D721Med (cell line): ENCODE measurements around the gene TTYH2.

Source experiments
- DNase-seq: peaks from one replicate; pipeline ENCODE4 v3.0.0; 2011; ENCODE audit warnings: low spot score; ENCODE audit not compliant: insufficient read length
- FAIRE-seq: peaks from 2 replicates; lab custom pipeline; 2011; peaks lifted over from hg19 to GRCh38; lab: Jason Lieb, UNC
- TF ChIP-seq, protein P1 (sequence below): IDR thresholded peaks from 2 replicates; pipeline ENCODE4 v1.5.1; 2012; ENCODE audit warnings: mild to moderate bottlenecking, control low read depth; ENCODE audit not compliant: insufficient read depth; ENCODE audit errors: missing control alignments

TTYH2 gene

DNA sequence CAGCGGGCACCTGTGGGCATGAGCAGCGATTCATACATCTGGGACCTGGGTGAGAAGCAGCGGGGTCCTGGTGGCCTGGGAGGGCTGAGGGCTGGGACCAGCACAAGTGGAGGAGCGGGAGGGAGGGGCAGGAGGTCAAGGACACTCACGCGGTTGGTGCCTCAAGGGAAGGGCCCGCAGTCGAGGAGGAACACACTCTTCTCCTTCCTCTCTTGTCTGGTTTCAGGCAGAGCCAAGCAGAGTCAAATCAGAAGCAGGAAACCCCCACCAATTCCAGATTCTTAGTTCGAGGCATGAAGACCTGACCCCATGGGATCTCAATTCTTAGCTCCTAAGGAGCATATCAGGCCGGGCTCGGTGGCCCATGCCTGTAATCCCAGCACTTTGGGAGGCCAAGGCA, 76.3 kb downstream of the TTYH2 start:
- DNase-seq (no peak), FAIRE-seq (no peak)
- TF ChIP-seq, protein P1, sequence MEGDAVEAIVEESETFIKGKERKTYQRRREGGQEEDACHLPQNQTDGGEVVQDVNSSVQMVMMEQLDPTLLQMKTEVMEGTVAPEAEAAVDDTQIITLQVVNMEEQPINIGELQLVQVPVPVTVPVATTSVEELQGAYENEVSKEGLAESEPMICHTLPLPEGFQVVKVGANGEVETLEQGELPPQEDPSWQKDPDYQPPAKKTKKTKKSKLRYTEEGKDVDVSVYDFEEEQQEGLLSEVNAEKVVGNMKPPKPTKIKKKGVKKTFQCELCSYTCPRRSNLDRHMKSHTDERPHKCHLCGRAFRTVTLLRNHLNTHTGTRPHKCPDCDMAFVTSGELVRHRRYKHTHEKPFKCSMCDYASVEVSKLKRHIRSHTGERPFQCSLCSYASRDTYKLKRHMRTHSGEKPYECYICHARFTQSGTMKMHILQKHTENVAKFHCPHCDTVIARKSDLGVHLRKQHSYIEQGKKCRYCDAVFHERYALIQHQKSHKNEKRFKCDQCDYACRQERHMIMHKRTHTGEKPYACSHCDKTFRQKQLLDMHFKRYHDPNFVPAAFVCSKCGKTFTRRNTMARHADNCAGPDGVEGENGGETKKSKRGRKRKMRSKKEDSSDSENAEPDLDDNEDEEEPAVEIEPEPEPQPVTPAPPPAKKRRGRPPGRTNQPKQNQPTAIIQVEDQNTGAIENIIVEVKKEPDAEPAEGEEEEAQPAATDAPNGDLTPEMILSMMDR = no peak

DNA sequence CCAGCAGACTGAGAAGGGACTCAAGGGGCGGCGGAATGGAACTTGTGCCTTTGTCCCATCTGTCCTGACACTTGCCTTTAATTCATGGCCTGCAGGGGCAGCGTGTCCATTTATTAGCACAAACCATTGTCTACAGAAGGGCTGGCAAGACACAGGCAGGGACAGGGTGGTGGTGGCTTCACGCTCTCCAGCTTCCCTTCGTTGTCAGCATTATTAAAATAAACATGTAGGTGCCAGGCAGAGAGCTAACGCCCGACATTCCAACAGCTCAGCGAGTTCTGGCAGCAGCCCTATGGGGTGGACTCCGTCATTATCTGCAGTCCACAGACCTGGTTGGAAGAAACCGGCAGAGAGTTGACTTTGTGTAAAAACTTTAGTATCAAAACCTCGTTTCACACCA, 77.0 kb downstream of the TTYH2 start:
- FAIRE-seq = no peak
- TF ChIP-seq, protein P1 = no peak
- DNase-seq = no peak

DNA sequence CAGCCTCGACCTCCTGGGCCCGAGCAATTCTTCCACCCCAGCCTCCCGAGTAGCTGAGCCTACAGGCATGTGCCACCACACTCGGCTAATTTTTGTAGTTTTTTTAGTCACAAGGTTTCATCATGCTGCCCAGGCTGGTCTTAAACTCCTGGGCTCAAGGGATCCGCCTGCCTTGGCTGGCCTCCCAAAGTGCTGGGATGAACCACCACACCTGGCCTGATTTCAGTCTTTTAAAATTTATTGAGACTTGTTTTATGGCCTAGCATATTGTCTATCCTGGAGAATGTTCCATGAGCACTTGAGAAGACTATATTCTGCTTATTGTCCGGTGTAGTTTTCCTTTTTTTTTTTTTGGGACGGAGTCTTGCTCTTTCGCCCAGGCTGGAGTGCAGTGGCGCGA, 79.1 kb downstream of the TTYH2 start:
- TF ChIP-seq, protein P1 = no peak
- FAIRE-seq (no peak), DNase-seq (no peak)

DNA sequence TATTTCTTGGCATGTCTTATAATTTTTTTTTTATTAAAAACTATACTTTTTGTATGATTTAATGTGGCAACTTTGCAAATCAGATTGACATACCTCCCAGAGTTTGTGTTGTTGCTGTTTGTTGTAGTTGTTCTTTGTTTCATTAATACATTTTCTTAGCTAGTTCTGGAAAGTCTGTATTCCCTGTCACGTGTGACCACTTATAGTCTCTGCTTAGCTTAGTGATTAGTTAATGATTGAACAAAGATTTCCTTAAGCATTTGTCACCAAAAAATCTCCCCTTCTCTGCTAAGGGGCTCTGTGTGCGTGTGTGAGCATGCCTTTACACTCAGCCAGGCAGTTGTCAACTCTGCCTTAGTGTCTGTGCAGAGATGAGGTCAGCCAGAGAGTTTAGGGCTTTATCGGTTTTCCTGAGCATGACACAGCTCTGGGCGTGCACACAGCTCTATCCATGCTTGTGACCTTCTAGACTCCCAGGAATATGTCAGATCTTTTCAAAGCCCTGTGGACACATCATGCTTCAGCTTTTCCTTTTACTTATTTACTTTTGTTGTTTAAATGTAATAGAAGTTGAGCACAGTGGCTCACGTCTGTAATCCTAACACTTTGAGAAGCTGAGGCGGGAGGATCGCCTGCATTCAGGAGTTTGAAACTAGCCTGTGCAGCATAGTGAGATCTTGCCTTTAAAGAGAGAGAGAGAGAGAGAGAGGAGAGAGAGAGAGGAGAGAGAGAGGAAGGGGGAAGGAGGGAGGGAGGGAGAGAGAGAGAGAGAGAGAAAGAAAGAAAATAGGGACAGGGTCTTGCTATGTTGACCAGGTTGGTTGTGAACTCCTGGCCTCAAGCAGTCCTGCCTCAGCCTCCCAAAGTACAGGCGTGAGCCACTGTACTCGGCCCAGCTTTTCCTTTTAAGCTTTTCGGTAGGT, 82.5 kb downstream of the TTYH2 start:
- TF ChIP-seq, protein P1 = no peak
- FAIRE-seq = no peak
- no peak for DNase-seq

DNA sequence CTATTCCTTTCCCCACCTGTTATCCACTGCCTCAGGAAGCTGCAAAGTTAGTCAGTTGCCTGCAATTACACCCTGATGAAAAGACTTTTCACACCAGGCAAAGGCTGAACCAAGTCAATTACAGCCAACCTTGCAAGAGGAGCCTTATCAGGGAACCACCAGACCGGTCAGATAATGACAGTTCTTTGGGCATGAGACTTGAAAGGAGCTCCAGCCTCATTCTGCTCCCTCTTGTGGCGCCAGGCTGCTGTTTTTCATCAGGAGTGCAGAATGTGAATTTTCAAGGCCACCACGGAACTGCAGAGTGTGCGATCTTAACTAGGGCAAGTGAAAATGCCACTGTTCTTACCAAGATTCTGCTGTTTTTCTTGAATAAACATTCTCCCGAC, 83.2 kb downstream of the TTYH2 start:
- DNase-seq (no peak), FAIRE-seq (no peak)
- TF ChIP-seq, protein P1 = peak; percentile 74

DNA sequence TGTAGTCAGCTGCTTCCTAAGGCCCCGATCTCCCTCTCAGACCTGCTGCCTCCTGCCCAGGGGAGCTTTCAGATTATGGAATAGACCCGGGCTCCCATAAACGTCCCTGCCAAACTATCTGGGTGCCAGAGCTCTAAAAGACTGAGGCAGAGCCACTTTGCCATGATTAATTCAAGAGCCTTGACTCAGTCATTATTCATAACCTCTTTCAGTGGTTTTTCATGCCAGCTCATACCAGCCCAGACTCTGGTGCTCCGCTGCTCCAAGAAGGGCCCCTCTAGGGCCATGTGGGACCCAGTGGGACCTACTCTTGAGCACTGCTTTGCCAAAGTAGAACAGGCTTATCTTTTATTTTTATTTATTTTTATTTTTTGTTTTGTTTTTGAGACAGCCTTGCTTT, 84.6 kb downstream of the TTYH2 start:
- FAIRE-seq (no peak), DNase-seq (no peak)
- TF ChIP-seq, protein P1 = no peak

DNA sequence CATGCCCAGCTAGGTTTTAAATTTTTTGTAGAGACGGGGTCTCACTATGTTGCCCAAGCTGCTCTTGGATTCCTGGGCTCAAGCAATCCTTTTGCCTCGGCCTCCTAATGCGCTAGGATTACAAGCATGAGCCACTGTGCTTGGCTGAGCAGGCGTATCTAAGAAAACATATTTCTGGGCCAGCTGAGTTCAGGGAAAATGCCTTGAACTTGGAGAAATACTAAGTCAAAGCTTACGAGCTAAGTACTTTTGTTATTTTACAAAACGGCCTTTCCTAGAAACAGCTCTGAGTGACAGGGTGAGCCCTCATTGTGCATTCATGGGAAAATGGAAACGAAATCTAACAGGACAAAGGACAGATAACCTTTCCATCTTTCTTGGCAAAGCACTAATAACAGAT, 85.4 kb downstream of the TTYH2 start:
- no peak for DNase-seq
- no peak for FAIRE-seq
- TF ChIP-seq, protein P1 = no peak
